GM12892 (cell line): ENCODE data around the gene KIRREL1.

Experiments
- POLR2A ChIP-seq: IDR thresholded peaks from 2 replicates; pipeline ENCODE4 v1.6.1; 2011; ENCODE audit warnings: low read depth, low read length, control low read depth
- POLR2AphosphoS5 ChIP-seq: IDR thresholded peaks from 2 replicates; pipeline ENCODE4 v1.6.1; 2011; ENCODE audit warnings: low read depth, low read length, control low read depth

DNA sequence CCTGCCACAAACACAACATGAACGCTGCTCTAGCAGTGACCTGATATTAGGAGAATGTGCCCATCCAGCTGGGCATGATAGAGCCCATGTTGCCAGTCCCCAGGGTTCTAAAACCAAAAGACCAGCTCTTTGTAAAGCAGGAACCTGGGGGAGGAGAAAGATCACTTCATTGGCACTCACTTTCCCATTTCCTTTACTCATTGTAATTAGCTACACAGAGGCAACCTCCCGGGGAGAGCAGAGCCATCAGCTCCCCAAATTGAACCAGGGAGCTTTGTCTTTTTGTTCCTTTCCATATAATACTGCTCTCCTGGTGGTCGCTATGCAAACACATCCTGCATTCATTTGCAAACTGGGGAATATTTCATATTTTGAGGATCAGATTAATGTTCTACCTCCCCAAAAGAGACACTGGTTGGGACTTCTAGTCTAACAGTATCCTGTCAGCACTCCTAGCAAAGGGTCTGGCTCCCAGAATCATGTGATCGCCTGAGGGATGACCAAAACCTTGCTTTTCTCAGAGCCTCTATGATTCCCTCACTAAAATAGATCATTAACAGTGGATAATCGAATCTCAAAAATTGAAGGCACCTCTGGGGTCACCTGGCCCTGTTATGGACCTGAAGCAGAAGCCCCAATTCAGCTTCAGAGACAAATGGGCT lies 110.5 kb downstream of the KIRREL1 start:
- TF ChIP-seq POLR2A = no peak
- no peak for TF ChIP-seq POLR2AphosphoS5
